Immature natural killer cell (primary cell): ENCODE results near the gene XDH. TPM values are rescaled to one million over a fixed set of nuclear protein-coding genes. Genes with fewer than 3 reads are reported as not detected.

ENCODE experiments used
- DNase-seq, 3 donors: peaks; one replicate each; pipeline ENCODE4 v3.0.0; 2022; ENCODE audit warnings: mixed read lengths in 1 of 3
- H3K27ac Mint-ChIP-seq, 6 donors: one replicate each; pipeline ENCODE4 v1.8.0; 2020; ENCODE audit warnings: mixed read lengths in 6 of 6, mild to moderate bottlenecking in 5 of 6, inconsistent platforms in 4 of 6, moderate library complexity in 3 of 6
- H3K27me3 Mint-ChIP-seq, 3 donors: one replicate each; pipeline ENCODE4 v1.8.0; 2020 to 2021; ENCODE audit warnings: low read depth in 3 of 3, mild to moderate bottlenecking in 3 of 3, mixed read lengths in 3 of 3, moderate library complexity in 3 of 3, inconsistent platforms in 1 of 3
- H3K36me3 Mint-ChIP-seq, 3 donors: one replicate each; pipeline ENCODE4 v1.8.0; 2020; ENCODE audit warnings: mixed read lengths in 3 of 3, inconsistent platforms in 2 of 3, mild to moderate bottlenecking in 2 of 3
- H3K4me1 Mint-ChIP-seq, 2 donors: one replicate each; pipeline ENCODE4 v1.8.0; 2020; ENCODE audit warnings: inconsistent platforms in 2 of 2, mild to moderate bottlenecking in 2 of 2, mixed read lengths in 2 of 2, moderate library complexity in 1 of 2
- H3K4me3 Mint-ChIP-seq, 5 donors: one replicate each; pipeline ENCODE4 v1.8.0; 2020; ENCODE audit warnings: mild to moderate bottlenecking in 5 of 5, mixed read lengths in 5 of 5, inconsistent platforms in 3 of 5, moderate library complexity in 3 of 5
- H3K9me3 Mint-ChIP-seq, 6 donors: one replicate each; pipeline ENCODE4 v1.8.0; 2020; ENCODE audit warnings: mild to moderate bottlenecking in 6 of 6, mixed read lengths in 6 of 6, inconsistent platforms in 4 of 6, moderate library complexity in 3 of 6
- polyA plus RNA-seq, 3 donors: library from polyadenylated mRNA; unstranded; fragments of 300-500 nt; fragmentation: Illumina TruSeq; gene quantifications; one replicate each; pipeline ENCODE4 v1.2.3, GENCODE V29; 2021

XDH gene
- polyA plus RNA-seq, 3 donors from 2014 or later = not detected

DNA sequence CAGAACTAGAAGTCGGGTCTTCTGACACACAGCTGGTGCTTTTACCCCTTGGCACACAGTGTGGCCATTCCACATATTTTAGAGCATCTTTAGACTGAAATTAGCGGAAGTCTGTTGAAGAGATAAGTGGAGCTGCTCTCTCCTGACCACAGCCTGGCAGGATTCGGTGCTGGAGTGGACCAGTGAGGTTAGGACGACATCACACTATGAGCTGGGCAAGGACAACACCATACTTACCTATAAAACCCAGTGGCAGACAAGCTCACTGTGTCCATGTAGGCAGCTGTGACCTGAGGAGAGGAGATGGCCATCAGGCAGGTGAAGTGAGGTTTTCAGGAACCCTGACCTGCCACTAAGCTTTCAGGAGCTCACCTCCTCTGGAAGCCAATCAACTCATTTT, 70.1 kb downstream of the XDH start:
- no peaks in the 10 kb centered on the region for H3K36me3 Mint-ChIP-seq

DNA sequence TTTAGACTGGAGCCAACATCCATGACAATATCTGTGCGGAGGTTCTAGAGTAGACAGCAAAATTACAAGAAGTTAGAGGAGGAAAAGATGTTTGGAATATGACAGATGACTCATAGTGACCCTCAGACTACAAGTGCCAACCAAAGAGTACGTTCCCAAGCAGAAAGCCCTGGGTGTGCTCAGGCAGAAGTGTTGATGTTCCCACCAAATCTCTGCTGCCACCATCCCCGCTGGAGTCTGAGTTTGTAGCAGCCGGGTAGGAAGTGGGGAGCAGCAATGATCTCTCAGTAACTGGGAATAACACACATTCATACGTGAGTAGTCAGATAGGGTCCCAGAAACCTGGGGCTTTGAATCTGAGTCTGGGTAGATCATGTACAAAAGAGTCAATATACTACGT, 73.2 kb downstream of the XDH start:
- H3K36me3 Mint-ChIP-seq = no peaks in the 10 kb centered on the region
- no peaks in the 10 kb centered on the region for H3K4me1 Mint-ChIP-seq

More for the DNA sequence above, 70.1 kb downstream of the XDH start:
- Mint-ChIP-seq H3K4me1 (no peaks in the 10 kb centered on the region), H3K4me3 (no peak overlapping the region), H3K27ac (no peak overlapping the region), H3K9me3 (no peaks in the 10 kb centered on the region), H3K27me3 (peaks cover 0 to 9% (median 4%) of the 10 kb centered on the region in 3 donors)
- no peak for DNase-seq

DNA sequence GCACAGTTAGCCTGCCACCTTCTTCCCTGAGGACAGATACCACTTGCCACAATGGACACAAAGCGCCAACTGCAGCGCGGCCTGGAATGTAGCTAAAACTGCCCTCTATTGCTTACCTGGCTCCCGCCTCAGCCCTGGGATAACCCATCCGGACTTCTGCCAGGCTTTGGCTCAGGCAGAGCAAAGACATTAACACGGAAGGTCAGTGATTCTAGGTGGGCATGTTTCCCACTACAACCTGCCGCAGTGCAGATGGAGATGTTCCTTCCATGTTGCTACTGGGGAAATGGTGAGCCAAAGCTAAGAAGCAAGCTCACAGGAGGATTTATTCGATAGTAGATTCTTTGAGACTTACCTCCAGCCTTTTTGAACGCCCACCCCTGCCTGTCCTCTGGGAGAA, 74.8 kb downstream of the XDH start:
- no peak overlapping the region for H3K4me3 Mint-ChIP-seq
- H3K27me3 Mint-ChIP-seq = peaks cover 0 to 2% (median 0%) of the 10 kb centered on the region in 3 donors
- no peaks in the 10 kb centered on the region for H3K9me3 Mint-ChIP-seq
- H3K4me1 Mint-ChIP-seq = no peaks in the 10 kb centered on the region
- no peak overlapping the region for H3K27ac Mint-ChIP-seq
- no peak for DNase-seq
- no peaks in the 10 kb centered on the region for H3K36me3 Mint-ChIP-seq

More for the DNA sequence above, 73.2 kb downstream of the XDH start:
- Mint-ChIP-seq H3K9me3 (no peaks in the 10 kb centered on the region), H3K27ac (no peak overlapping the region), H3K4me3 (no peak overlapping the region), H3K27me3 (peaks cover 0 to 4% (median 0%) of the 10 kb centered on the region in 3 donors)
- DNase-seq = no peak

DNA sequence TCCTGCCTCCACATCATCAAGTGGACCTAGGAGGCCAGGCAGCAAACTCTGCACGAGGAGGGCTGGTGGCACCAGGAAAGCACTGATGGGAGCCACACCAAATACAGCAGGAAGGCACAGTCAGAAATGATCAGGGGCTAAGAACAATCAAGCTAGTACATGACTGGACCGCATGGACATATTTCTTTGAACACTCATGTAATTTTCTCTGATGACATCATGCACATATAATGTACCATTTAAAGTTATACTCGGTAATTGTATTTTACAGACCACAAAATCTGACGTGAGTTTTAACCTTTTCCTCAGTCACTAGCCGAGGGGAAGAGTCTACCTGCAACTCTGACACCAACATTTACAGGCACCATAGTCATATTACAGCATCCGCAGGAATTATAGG, 76.7 kb downstream of the XDH start:
- Mint-ChIP-seq H3K27me3 (peaks cover 0 to 2% (median 0%) of the 10 kb centered on the region in 3 donors), H3K4me1 (no peaks in the 10 kb centered on the region), H3K36me3 (no peaks in the 10 kb centered on the region), H3K27ac (no peak overlapping the region), H3K4me3 (no peak overlapping the region), H3K9me3 (no peaks in the 10 kb centered on the region)
- no peak for DNase-seq

DNA sequence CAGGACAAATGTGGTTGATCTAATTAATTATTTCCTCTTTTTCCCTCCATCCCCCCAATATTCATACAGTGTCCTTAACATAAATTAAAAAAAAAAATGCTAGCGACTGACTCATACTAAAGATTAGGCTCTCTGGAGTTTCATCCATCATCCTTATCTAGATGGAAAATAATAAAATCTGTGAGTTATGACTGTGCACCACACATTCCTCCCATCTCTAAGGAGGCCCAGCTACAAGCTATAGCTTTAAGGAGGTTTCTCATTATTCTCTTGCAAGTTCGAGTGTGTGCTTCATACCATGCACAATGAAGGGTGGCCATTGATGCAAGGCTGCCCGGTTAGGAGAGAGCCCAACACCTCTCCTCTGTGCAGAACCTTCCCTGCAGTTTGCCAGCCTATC, 77.3 kb downstream of the XDH start:
- DNase-seq = no peak
- no peaks in the 10 kb centered on the region for H3K4me1 Mint-ChIP-seq
- H3K9me3 Mint-ChIP-seq = no peaks in the 10 kb centered on the region
- no peak overlapping the region for H3K27ac Mint-ChIP-seq
- peaks cover 0 to 2% (median 0%) of the 10 kb centered on the region in 3 donors for H3K27me3 Mint-ChIP-seq
- H3K4me3 Mint-ChIP-seq = no peak overlapping the region
- no peaks in the 10 kb centered on the region for H3K36me3 Mint-ChIP-seq

DNA sequence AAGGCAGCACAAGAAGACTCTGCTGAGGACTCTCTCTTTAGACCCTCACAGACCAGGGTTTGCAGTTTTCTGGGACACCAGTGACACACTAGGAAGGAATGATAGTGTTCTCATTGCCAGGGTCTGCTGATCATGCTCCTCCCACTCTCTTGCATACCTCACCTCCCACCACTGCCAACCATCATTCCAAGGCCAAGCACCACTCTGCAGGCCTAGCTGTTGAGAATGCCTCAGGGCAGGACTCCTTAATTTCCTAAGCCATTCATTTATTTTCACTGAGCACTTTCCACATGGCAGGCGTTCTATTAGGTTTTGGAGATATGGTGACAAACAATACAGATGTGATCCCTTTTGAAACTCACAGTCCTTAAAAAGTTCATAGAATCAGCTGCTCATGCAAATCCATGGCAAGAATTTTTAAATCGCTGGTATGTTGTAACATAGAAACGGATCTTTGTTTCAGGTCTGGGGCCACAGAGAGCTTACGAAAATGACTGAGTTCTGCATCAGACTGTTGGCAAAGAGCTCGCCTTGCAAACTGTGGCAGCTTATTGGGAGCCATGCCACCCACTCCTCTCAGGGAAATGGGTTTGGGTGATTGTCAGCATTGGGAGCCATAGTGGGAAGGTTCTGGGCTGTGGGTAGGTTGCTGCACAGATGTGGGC, 78.5 kb downstream of the XDH start:
- H3K27ac Mint-ChIP-seq = no peak overlapping the region
- no peaks in the 10 kb centered on the region for H3K36me3 Mint-ChIP-seq
- no peaks in the 10 kb centered on the region for H3K4me1 Mint-ChIP-seq
- peaks cover 0 to 1% (median under 1%) of the 10 kb centered on the region in 3 donors for H3K27me3 Mint-ChIP-seq
- no peaks in the 10 kb centered on the region for H3K9me3 Mint-ChIP-seq
- no peak for DNase-seq
- H3K4me3 Mint-ChIP-seq = no peak overlapping the region

DNA sequence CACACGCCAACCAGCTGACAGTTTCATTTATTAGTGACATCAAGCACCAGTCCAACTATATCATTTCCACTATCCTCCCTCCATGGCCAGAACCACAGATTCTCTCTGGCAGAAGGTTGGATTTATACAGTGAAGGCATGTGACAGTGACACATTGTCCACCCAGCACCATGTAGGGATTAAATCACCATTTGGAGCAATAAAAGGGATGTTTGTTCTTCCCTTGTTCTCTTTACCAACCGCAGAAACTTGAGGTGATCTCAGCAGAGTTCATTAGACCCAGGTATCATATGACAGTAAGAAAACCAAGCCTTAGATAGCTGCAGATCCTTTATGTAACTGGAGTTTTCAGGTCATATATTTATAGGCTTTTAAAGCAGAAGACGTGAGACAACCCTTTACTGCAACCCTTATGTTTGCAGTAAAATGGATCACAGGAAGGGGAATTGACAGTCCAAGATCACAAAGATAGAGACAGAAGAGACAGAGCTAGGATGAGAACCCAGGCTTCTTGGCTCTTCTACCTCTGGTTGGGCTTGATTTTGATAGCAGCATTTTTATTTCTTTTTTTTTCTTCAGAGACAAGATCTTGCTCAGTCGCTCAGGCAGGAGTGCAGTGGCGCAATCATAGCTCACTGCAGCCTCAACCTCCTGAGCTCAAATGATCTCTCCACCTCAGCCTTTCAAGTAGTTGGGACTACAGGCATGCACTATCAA, 80.1 kb downstream of the XDH start:
- H3K9me3 Mint-ChIP-seq = no peaks in the 10 kb centered on the region
- H3K4me3 Mint-ChIP-seq = no peak overlapping the region
- no peaks in the 10 kb centered on the region for H3K4me1 Mint-ChIP-seq
- no peaks in the 10 kb centered on the region for H3K36me3 Mint-ChIP-seq
- H3K27me3 Mint-ChIP-seq = peaks cover 0 to 5% (median 0%) of the 10 kb centered on the region in 3 donors
- no peak for DNase-seq
- no peak overlapping the region for H3K27ac Mint-ChIP-seq

DNA sequence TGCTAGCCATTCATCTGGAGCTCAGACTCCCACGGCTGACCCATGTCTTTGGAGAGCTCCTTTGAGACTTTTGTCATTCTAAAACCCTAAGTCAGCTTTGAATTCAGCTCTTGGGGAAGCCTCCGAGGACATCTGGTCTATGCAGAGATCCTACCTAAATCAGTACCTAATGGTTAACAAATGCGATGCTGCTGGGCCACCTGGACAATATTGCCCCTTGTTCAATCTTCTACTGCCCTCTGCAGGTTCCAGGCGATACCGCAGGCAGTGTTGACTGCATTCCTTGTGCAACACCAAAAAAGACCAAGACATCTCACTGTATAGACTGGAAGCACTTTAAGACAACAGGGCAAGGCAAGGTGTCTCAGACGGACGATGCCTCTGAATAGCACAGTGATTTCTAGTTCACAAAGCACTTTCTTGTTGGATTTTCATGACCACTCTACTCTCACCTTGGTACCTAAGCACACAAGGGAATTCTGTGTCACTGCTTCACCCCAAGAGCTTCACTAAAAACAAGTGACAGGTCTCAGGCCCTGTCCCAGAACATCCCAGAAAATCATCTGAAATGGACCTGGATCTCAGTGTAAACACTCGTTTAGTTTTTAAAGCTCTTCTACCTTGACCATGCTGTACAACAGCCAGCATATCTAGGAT, 80.9 kb downstream of the XDH start:
- Mint-ChIP-seq H3K4me3 (no peak overlapping the region), H3K36me3 (no peaks in the 10 kb centered on the region), H3K27me3 (peaks cover 0 to 5% (median 0%) of the 10 kb centered on the region in 3 donors), H3K4me1 (no peaks in the 10 kb centered on the region), H3K9me3 (no peaks in the 10 kb centered on the region), H3K27ac (peak overlapping the region in 1 of 6 donors; percentile 19)
- DNase-seq = peak; percentile 58 to 70 (median 62)

DNA sequence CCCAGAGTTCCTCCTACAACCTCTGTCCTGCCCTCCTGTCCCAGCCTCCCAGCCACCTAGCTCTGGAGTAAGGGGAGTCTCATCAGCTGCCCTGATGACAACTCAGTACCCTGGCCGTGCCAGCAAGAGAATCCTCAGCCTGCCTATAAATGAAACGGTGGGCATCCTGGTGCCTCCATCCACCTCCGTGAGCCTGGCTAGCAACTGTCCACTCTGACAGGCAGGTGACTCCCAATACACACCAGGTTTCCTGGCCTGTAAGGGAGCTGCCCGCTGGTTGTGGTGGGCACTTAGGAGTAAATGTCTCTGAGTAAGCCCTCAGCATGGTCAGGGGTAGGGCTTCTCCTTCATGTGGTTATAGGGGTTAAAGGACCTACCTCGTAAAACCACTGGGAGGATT, 81.5 kb downstream of the XDH start:
- Mint-ChIP-seq H3K27ac (no peak overlapping the region), H3K4me1 (no peaks in the 10 kb centered on the region), H3K4me3 (no peak overlapping the region)

DNA sequence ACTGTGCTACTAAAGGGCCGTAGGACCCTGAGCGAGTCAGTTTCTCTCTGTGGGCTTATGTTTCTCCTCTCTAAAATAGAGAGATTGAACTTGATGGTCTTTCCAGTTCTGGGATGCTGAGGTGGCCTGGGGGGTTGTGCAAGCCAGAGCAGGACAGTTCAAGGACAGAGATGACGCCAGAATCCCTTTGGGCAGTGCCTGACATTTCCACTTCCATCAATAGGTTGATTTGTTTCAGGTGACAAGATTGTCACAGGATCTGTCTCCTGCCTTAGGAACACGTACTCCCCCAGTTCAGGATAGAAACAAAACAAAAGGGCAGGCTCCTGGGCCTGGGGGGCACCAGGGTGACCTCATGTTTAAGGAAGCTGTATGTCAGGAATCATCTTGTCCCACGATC, 82.0 kb downstream of the XDH start:
- Mint-ChIP-seq H3K9me3 (no peaks in the 10 kb centered on the region), H3K4me1 (no peaks in the 10 kb centered on the region), H3K27me3 (peaks cover 0 to 5% (median 0%) of the 10 kb centered on the region in 3 donors), H3K27ac (no peak overlapping the region), H3K4me3 (no peak overlapping the region), H3K36me3 (no peaks in the 10 kb centered on the region)
- DNase-seq = no peak

More for the DNA sequence above, 81.5 kb downstream of the XDH start:
- no peak for DNase-seq
- Mint-ChIP-seq H3K27me3 (peaks cover 0 to 5% (median 0%) of the 10 kb centered on the region in 3 donors), H3K36me3 (no peaks in the 10 kb centered on the region), H3K9me3 (no peaks in the 10 kb centered on the region)

DNA sequence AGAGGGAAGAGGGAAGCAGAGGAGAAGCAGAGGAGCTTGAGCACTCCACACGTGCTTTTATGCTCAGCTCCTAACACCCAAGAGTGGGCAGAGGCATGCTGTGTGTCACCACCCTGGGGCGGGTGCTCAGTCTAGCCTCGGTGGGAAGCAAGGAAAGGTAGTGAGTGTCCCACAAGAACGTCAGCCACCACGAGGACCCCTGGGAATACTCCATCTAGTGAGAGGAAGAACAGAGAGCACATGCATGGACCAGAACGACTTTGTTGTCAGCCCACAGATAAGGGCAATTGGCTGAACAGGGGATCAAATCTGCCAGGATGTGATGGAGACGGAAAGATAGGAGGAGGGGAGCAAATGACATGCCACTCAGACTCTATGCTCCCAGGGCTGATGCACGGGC, 83.4 kb downstream of the XDH start:
- Mint-ChIP-seq H3K36me3 (no peaks in the 10 kb centered on the region), H3K4me1 (peaks cover 0 to 3% of the 10 kb centered on the region in 2 donors), H3K4me3 (no peak overlapping the region), H3K9me3 (no peaks in the 10 kb centered on the region), H3K27me3 (peaks cover 0 to 5% (median 0%) of the 10 kb centered on the region in 3 donors), H3K27ac (no peak overlapping the region)
- no peak for DNase-seq

DNA sequence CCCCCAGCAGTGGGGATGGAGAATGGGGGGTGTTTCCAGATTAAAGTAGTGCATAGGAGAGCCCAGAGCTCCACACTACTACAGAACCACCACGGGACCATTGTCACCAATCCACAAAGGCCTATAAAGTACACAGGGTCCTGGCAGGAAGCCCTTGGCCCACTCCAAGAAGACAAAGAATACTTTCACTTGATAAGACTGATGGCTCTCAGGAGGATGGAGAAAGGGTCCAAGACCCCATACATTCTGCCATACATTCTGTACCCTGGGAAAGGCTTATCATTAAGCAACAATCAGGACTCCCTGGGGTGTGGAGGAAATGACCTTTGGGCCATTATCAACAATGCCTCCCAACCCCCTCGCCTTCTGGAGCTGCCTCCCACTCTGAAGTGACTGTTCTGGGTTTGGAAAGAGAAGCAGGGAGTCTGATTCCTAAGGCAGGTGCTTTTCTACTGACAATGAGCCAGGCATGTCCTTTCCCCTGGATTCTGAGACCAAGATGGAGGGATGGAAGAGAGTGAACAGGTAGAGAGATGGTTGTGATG, 85.4 kb downstream of the XDH start:
- H3K4me3 Mint-ChIP-seq = no peak overlapping the region
- peaks cover 10 to 17% of the 10 kb centered on the region in 2 donors for H3K4me1 Mint-ChIP-seq
- H3K27ac Mint-ChIP-seq = no peak overlapping the region
- H3K27me3 Mint-ChIP-seq = peaks cover 0 to 5% (median 0%) of the 10 kb centered on the region in 3 donors
- no peaks in the 10 kb centered on the region for H3K9me3 Mint-ChIP-seq
- H3K36me3 Mint-ChIP-seq = no peaks in the 10 kb centered on the region
- DNase-seq = no peak

DNA sequence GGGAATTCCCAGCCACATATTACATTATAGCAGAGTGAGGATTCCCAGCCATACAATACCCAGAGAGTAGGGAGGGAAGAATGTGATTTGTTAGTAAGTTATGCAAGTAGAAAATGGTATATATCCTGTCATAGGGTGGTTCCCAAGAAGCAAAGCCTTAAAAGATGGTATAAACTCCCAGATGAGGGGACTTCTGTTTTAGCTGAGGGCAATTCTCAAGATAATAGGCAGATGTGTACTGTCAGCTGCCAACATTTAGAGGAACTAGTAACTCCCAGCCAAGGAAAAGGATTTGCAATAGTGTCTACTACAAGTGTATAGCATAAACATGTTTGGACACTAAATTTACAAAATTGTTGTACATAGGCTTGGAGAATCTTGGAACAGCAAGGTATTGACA, 86.5 kb downstream of the XDH start:
- Mint-ChIP-seq H3K36me3 (no peaks in the 10 kb centered on the region), H3K27me3 (peaks cover 0 to 5% (median 0%) of the 10 kb centered on the region in 3 donors), H3K4me3 (no peak overlapping the region), H3K27ac (no peak overlapping the region), H3K9me3 (no peaks in the 10 kb centered on the region), H3K4me1 (peaks cover 20 to 28% of the 10 kb centered on the region in 2 donors)
- no peak for DNase-seq

DNA sequence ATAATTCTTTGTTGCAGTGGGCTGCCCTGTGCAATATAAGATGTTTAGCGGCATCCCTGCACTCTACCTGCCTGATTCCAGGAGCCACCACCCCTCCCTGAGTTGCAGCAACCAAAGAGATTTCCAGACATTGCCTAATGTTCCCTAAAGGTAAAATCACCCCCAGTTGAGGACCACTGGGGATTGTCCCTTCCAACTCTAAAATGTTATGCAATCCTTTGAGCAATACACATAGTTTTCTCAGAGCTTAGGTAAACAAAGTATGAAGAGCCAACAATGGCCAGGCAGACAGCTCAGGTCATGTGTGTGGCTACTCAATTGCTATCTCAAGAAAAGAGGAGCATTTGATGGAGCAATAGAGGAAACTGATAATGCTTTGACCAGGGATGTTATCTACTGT, 87.0 kb downstream of the XDH start:
- Mint-ChIP-seq H3K9me3 (no peaks in the 10 kb centered on the region), H3K27me3 (peaks cover 0 to 5% (median 0%) of the 10 kb centered on the region in 3 donors), H3K4me3 (no peak overlapping the region), H3K36me3 (no peaks in the 10 kb centered on the region), H3K4me1 (peaks cover 25 to 33% of the 10 kb centered on the region in 2 donors), H3K27ac (no peak overlapping the region)
- no peak for DNase-seq
